ENCODE data around the gene PTCD3. TPM values are rescaled to one million over a fixed set of nuclear protein-coding genes. Genes with fewer than 3 reads are reported as not detected.

Gene PTCD3
- total RNA-seq, 1 donor from 2014 or later = 156 TPM

GRCh38 chr2:86102157-86102556 is 3.9 kb upstream of the PTCD3 start:
- Mint-ChIP-seq H3K4me3 (no peak overlapping the region), H3K9me3 (peaks cover 15% of the 10 kb centered on the region), H3K36me3 (peaks cover 32% of the 10 kb centered on the region), H3K27me3 (ENCODE audit: low read depth) (no peaks in the 10 kb centered on the region), H3K27ac (no peak overlapping the region), H3K4me1 (peaks cover 23% of the 10 kb centered on the region)
- TF ChIP-seq CTCF (IDR thresholded peaks at IDR 0.05; ENCODE audit: unreplicated experiment) = no peak
- DNase-seq (ENCODE audit: low spot score in 2 of 2, unreplicated experiment in 2 of 2) = no peak

DNA sequence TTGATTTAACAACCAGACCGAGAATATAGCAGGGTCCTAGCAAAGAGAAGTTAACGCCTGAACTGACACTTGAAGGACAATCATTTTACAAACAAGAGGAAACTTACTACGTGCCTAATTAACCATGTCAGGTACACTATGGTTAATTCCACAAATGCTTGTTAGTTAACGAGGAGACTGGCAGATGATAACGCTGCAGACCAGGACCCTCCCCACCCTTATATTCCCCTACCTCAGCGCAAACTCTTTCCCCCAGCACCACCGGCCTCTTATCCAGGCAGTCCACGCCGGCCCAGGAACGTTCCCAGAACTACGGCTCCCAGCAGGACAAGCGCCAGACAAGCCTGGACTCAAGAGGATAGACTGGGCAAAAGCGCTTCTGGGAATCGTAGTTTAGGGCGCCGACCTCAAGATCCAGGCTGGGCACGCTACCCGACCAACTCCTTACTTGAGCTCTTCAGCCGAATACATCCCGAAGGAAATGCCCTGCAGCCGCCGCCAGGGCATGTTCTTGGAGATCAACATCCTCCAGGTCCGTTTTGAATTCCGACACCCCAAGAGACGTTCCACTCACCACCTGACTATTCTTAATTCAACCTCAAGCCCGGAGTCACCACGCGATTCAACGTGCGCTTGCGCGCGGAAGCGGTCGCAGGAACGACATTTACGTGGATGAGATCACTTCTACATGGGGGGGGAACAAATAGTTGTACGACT is 625 bp upstream of the PTCD3 start, which contains the start of gene POLR1A:
POLR1A (minus strand) TSS at position 635 of the 717 bp plus-strand sequence; CDS start at position 525, 110 bp downstream.
- H3K27ac Mint-ChIP-seq = peak within 1 kb of the TSS; percentile 100
- no peaks in the 10 kb centered on the region for H3K27me3 Mint-ChIP-seq (ENCODE audit: low read depth)
- peak within 1 kb of the TSS; percentile 97 for H3K4me3 Mint-ChIP-seq
- H3K36me3 Mint-ChIP-seq = peaks cover 25% of the 10 kb centered on the region
- peak; percentile 60 to 77 for DNase-seq (ENCODE audit: low spot score in 2 of 2, unreplicated experiment in 2 of 2)
- H3K4me1 Mint-ChIP-seq = peaks cover 31% of the 10 kb centered on the region
- H3K9me3 Mint-ChIP-seq = peaks cover 9% of the 10 kb centered on the region
- no peak for TF ChIP-seq CTCF (IDR thresholded peaks at IDR 0.05; ENCODE audit: unreplicated experiment)

DNA sequence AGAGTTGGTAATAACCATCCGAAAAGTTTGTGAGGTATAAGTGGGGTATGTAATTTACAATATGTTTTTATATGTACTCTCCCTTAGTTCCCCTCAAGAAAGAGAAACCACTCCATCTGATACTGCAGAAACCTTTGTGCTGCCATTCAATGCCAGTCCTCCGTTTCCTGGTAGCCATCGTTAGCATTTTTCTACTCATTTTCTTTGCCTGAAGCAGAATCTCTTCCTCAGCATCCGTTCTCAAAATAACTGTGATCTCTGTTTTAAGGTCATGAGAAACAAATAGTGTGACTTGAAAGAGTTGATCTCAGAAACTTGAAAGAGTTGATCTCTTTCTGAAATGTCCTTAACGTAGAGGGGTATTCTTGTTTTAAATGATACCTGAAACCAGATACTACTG is 996 bp downstream of the PTCD3 start:
- Mint-ChIP-seq H3K4me3 (peak overlapping the region; percentile 97), H3K36me3 (peaks cover 25% of the 10 kb centered on the region), H3K4me1 (peaks cover 31% of the 10 kb centered on the region), H3K27me3 (ENCODE audit: low read depth) (no peaks in the 10 kb centered on the region), H3K27ac (peak overlapping the region; percentile 100), H3K9me3 (peaks cover 8% of the 10 kb centered on the region)
- no peak for DNase-seq (ENCODE audit: low spot score in 2 of 2, unreplicated experiment in 2 of 2)
- no peak for TF ChIP-seq CTCF (IDR thresholded peaks at IDR 0.05; ENCODE audit: unreplicated experiment)

- no peak for DNase-seq (ENCODE audit: low spot score in 2 of 2, unreplicated experiment in 2 of 2)
- Mint-ChIP-seq H3K9me3 (no peaks in the 10 kb centered on the region), H3K36me3 (peaks cover 50% of the 10 kb centered on the region), H3K4me1 (peaks cover 7% of the 10 kb centered on the region), H3K4me3 (no peak overlapping the region), H3K27me3 (ENCODE audit: low read depth) (no peaks in the 10 kb centered on the region), H3K27ac (no peak overlapping the region)
- no peak for TF ChIP-seq CTCF (IDR thresholded peaks at IDR 0.05; ENCODE audit: unreplicated experiment)
These were observed 12.1 kb downstream of the PTCD3 start for GRCh38 chr2:86118130-86118529.

GRCh38 chr2:86123328-86123925 is 17.4 kb downstream of the PTCD3 start:
- Mint-ChIP-seq H3K27ac (no peak overlapping the region), H3K27me3 (ENCODE audit: low read depth) (no peaks in the 10 kb centered on the region), H3K9me3 (no peaks in the 10 kb centered on the region), H3K36me3 (peaks cover 57% of the 10 kb centered on the region), H3K4me1 (no peaks in the 10 kb centered on the region), H3K4me3 (no peak overlapping the region)
- no peak for DNase-seq (ENCODE audit: low spot score in 2 of 2, unreplicated experiment in 2 of 2)
- TF ChIP-seq CTCF (IDR thresholded peaks at IDR 0.05; ENCODE audit: unreplicated experiment) = no peak

Data from mesothelial cell of epicardium (in vitro differentiated cells).